ENCODE measurements around the gene SLC44A5.
"Not testable (repeated sequence)": the region's sequence is repeated elsewhere in the genome, so short reads cannot be mapped to it uniquely, and the experiment has no call there.

Gene SLC44A5

GRCh38 chr1:75611014-75611413, at the start of gene SLC44A5:
Gene SLC44A5 (minus strand): TSS chr1:75611114. CDS start chr1:75541447, 69,667 bp downstream.
- H3K4me1 ChIP-seq (ENCODE audit: control insufficient read depth in 1 of 2, insufficient read depth in 1 of 2, low read depth in 1 of 2, low read length in 1 of 2), result no peaks in the 10 kb centered on the region
- no peaks in the 10 kb centered on the region for H3K9me3 ChIP-seq
- H3K4me3 ChIP-seq (ENCODE audit: low read depth in 1 of 2, low read length in 1 of 2), result no peak within 1 kb of the TSS
- H3K36me3 ChIP-seq, result no peaks in the 10 kb centered on the region
- no peak for TF ChIP-seq CTCF (IDR thresholded peaks at IDR 0.05)
- H3K27me3 ChIP-seq, result peaks cover 51% of the 10 kb centered on the region
- no peak within 1 kb of the TSS for H3K27ac ChIP-seq

- TF ChIP-seq CTCF (IDR thresholded peaks at IDR 0.05), result no peak
- H3K4me1 ChIP-seq (ENCODE audit: control insufficient read depth in 1 of 2, insufficient read depth in 1 of 2, low read depth in 1 of 2, low read length in 1 of 2), result no peaks in the 10 kb centered on the region
- H3K36me3 ChIP-seq, result no peaks in the 10 kb centered on the region
- no peak overlapping the region for H3K27ac ChIP-seq
- no peak overlapping the region for H3K4me3 ChIP-seq (ENCODE audit: low read depth in 1 of 2, low read length in 1 of 2)
- H3K27me3 ChIP-seq, result no peaks in the 10 kb centered on the region
- no peaks in the 10 kb centered on the region for H3K9me3 ChIP-seq
Observed at GRCh38 chr1:75655931-75656330, 45.0 kb upstream of the SLC44A5 start.

GRCh38 chr1:75647183-75647582, 36.3 kb upstream of the SLC44A5 start:
- H3K9me3 ChIP-seq; H3K36me3 ChIP-seq; H3K4me1 ChIP-seq (ENCODE audit: control insufficient read depth in 1 of 2, insufficient read depth in 1 of 2, low read depth in 1 of 2, low read length in 1 of 2); H3K27me3 ChIP-seq; H3K4me3 ChIP-seq (ENCODE audit: low read depth in 1 of 2, low read length in 1 of 2); H3K27ac ChIP-seq: not testable (repeated sequence)

GRCh38 chr1:75645153-75645552, 34.2 kb upstream of the SLC44A5 start:
- not testable (repeated sequence) for H3K9me3 ChIP-seq; H3K4me1 ChIP-seq (ENCODE audit: control insufficient read depth in 1 of 2, insufficient read depth in 1 of 2, low read depth in 1 of 2, low read length in 1 of 2); H3K4me3 ChIP-seq (ENCODE audit: low read depth in 1 of 2, low read length in 1 of 2); H3K27ac ChIP-seq; H3K27me3 ChIP-seq; H3K36me3 ChIP-seq

- Histone ChIP-seq H3K36me3 (no peaks in the 10 kb centered on the region), H3K27me3 (peaks cover 8% of the 10 kb centered on the region), H3K27ac (no peak overlapping the region), H3K4me1 (ENCODE audit: control insufficient read depth in 1 of 2, insufficient read depth in 1 of 2, low read depth in 1 of 2, low read length in 1 of 2) (no peaks in the 10 kb centered on the region), H3K4me3 (ENCODE audit: low read depth in 1 of 2, low read length in 1 of 2) (no peak overlapping the region), H3K9me3 (no peaks in the 10 kb centered on the region)
- TF ChIP-seq CTCF (IDR thresholded peaks at IDR 0.05), result no peak
Observed at GRCh38 chr1:75643460-75643859, 32.5 kb upstream of the SLC44A5 start.

- H3K27me3 ChIP-seq, result peaks cover 8% of the 10 kb centered on the region
- no peak for TF ChIP-seq CTCF (IDR thresholded peaks at IDR 0.05)
- H3K4me3 ChIP-seq (ENCODE audit: low read depth in 1 of 2, low read length in 1 of 2), result no peak overlapping the region
- no peaks in the 10 kb centered on the region for H3K36me3 ChIP-seq
- no peaks in the 10 kb centered on the region for H3K4me1 ChIP-seq (ENCODE audit: control insufficient read depth in 1 of 2, insufficient read depth in 1 of 2, low read depth in 1 of 2, low read length in 1 of 2)
- H3K27ac ChIP-seq, result no peak overlapping the region
- no peaks in the 10 kb centered on the region for H3K9me3 ChIP-seq
Observed at GRCh38 chr1:75641325-75641724, 30.4 kb upstream of the SLC44A5 start.

GRCh38 chr1:75640137-75640536, 29.2 kb upstream of the SLC44A5 start:
- peaks cover 8% of the 10 kb centered on the region for H3K27me3 ChIP-seq

More at GRCh38 chr1:75640137-75640536, 29.2 kb upstream of the SLC44A5 start:
- Histone ChIP-seq H3K4me1 (ENCODE audit: control insufficient read depth in 1 of 2, insufficient read depth in 1 of 2, low read depth in 1 of 2, low read length in 1 of 2) (no peaks in the 10 kb centered on the region), H3K27ac (no peak overlapping the region), H3K9me3 (no peaks in the 10 kb centered on the region), H3K36me3 (no peaks in the 10 kb centered on the region), H3K4me3 (ENCODE audit: low read depth in 1 of 2, low read length in 1 of 2) (no peak overlapping the region)
- TF ChIP-seq CTCF (IDR thresholded peaks at IDR 0.05), result no peak

All from neutrophil (primary cell).